Motor neuron (in vitro differentiated cells): Measurements from ENCODE around the gene GAGE12H. TPM values are rescaled to one million over a fixed set of nuclear protein-coding genes. Genes with fewer than 3 reads are reported as not detected.
"Not testable (repeated sequence)": the region's sequence is repeated elsewhere in the genome, so short reads cannot be mapped to it uniquely, and the experiment has no call there.

ENCODE experiments used
- ATAC-seq, 8 experiments: fragments of 200-7000 bp; cut with Tn5 transposase; replicated peaks in 6 of 8; 2 replicates each; pipeline ENCODE4 v1.8.0; 2021; ENCODE audit warnings: mild to moderate bottlenecking in 8 of 8, moderate library complexity in 8 of 8
- H3K27ac ChIP-seq, 2 donors: fragments of 250-450 bp; sonication (Bioruptor Pico); 2 replicates each; pipeline ENCODE4 v1.9.0; 2021; ENCODE audit warnings: antibody characterized with exemption in 2 of 2, mild to moderate bottlenecking in 2 of 2, moderate library complexity in 1 of 2
- H3K4me1 ChIP-seq, 2 donors: fragments of 250-450 bp; sonication (Bioruptor Pico); replicated peaks in 1 of 2; 2 replicates each; pipeline ENCODE4 v1.6.1; 2021; ENCODE audit warnings: antibody characterized with exemption in 2 of 2, mild to moderate bottlenecking in 2 of 2, moderate library complexity in 1 of 2
- H3K4me3 ChIP-seq, 5 donors: fragments of 250-450 bp; sonication (Bioruptor Pico); 2 replicates each; pipeline ENCODE4 v1.9.0; 2021; ENCODE audit warnings: antibody characterized with exemption in 5 of 5, mild to moderate bottlenecking in 5 of 5, moderate library complexity in 4 of 5
- WGBS, 10 experiments: fragments of 450-650 bp; shearing (Covaris generic); methylation state at CpG; one replicate each; pipeline ENCODE4 v1.0.0; 2022; 5-methylcytosine and 5-hydroxymethylcytosine counted together
- in situ Hi-C, 9 experiments: fragments of 400-800 bp; cut with MboI; loops; one replicate each; pipeline ENCODE4 v1.15.0; 2021; ENCODE audit warnings: low sequenced_read_pairs in 9 of 9, low pct_unique_long_range_greater_than_20kb in 2 of 9; ENCODE audit not compliant: unreplicated experiment in 9 of 9
- total RNA-seq, 8 experiments: library from RNA; unstranded; fragments of 300-600 nt; gene quantifications; 2 replicates each; pipeline versions ENCODE4 v1.2.3 to v1.2.4, GENCODE V29; 2022

The GAGE12H gene, protein sequence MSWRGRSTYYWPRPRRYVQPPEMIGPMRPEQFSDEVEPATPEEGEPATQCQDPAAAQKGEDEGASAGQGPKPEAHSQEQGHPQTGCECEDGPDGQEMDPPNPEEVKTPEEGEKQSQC
- not detected for total RNA-seq

DNA sequence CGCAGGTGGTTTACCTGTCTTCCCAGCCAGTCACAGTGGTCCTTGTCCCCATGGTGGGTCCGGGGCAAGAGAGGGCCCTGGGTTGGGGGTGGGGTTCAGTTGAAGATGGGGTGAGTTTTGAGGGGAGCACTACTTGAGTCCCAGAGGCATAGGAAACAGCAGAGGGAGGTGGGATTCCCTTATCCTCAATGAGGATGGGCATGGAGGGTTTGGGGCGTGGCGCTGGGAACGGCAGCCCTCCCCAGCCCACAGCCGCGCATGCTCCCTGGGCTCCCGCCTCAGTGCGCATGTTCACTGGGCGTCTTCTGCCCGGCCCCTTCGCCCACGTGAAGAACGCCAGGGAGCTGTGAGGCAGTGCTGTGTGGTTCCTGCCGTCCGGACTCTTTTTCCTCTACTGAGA, at the start of gene GAGE12H:
GAGE12H (plus strand) TSS at position 301 of the 400 bp plus-strand sequence. CDS start 1,155 bp downstream, outside the sequence.
- ATAC-seq, H3K4me1 ChIP-seq, H3K4me3 ChIP-seq, in situ Hi-C loops, H3K27ac ChIP-seq: not testable (repeated sequence)
- WGBS, 10 experiments, result no CpG with 5 or more reads among the region's 16 CpGs

DNA sequence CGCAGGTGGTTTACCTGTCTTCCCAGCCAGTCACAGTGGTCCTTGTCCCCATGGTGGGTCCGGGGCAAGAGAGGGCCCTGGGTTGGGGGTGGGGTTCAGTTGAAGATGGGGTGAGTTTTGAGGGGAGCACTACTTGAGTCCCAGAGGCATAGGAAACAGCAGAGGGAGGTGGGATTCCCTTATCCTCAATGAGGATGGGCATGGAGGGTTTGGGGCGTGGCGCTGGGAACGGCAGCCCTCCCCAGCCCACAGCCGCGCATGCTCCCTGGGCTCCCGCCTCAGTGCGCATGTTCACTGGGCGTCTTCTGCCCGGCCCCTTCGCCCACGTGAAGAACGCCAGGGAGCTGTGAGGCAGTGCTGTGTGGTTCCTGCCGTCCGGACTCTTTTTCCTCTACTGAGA, 47.9 kb upstream of the GAGE12H start, which contains the start of gene GAGE12C:
GAGE12C (plus strand) TSS at position 301 of the 400 bp plus-strand sequence. CDS start 1,155 bp downstream, outside the sequence.
- ATAC-seq, H3K4me1 ChIP-seq, in situ Hi-C loops, H3K4me3 ChIP-seq, H3K27ac ChIP-seq: not testable (repeated sequence)
- no CpG with 5 or more reads among the region's 16 CpGs for WGBS, 10 experiments

DNA sequence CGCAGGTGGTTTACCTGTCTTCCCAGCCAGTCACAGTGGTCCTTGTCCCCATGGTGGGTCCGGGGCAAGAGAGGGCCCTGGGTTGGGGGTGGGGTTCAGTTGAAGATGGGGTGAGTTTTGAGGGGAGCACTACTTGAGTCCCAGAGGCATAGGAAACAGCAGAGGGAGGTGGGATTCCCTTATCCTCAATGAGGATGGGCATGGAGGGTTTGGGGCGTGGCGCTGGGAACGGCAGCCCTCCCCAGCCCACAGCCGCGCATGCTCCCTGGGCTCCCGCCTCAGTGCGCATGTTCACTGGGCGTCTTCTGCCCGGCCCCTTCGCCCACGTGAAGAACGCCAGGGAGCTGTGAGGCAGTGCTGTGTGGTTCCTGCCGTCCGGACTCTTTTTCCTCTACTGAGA, 38.3 kb upstream of the GAGE12H start, which contains the start of gene GAGE12D:
GAGE12D (plus strand) TSS at position 301 of the 400 bp plus-strand sequence. CDS start 1,155 bp downstream, outside the sequence.
- in situ Hi-C loops, ATAC-seq: not testable (repeated sequence)
- no CpG with 5 or more reads among the region's 16 CpGs for WGBS, 10 experiments

DNA sequence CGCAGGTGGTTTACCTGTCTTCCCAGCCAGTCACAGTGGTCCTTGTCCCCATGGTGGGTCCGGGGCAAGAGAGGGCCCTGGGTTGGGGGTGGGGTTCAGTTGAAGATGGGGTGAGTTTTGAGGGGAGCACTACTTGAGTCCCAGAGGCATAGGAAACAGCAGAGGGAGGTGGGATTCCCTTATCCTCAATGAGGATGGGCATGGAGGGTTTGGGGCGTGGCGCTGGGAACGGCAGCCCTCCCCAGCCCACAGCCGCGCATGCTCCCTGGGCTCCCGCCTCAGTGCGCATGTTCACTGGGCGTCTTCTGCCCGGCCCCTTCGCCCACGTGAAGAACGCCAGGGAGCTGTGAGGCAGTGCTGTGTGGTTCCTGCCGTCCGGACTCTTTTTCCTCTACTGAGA, 28.8 kb upstream of the GAGE12H start, which contains the start of gene GAGE12E:
GAGE12E (plus strand) TSS at position 301 of the 400 bp plus-strand sequence. CDS start 1,155 bp downstream, outside the sequence.
- in situ Hi-C loops, H3K4me1 ChIP-seq, H3K4me3 ChIP-seq, ATAC-seq, H3K27ac ChIP-seq: not testable (repeated sequence)
- no CpG with 5 or more reads among the region's 16 CpGs for WGBS, 10 experiments

More for the DNA sequence above, 38.3 kb upstream of the GAGE12H start, which contains the start of gene GAGE12D:
- not testable (repeated sequence) for H3K27ac ChIP-seq, H3K4me3 ChIP-seq, H3K4me1 ChIP-seq

DNA sequence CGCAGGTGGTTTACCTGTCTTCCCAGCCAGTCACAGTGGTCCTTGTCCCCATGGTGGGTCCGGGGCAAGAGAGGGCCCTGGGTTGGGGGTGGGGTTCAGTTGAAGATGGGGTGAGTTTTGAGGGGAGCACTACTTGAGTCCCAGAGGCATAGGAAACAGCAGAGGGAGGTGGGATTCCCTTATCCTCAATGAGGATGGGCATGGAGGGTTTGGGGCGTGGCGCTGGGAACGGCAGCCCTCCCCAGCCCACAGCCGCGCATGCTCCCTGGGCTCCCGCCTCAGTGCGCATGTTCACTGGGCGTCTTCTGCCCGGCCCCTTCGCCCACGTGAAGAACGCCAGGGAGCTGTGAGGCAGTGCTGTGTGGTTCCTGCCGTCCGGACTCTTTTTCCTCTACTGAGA, 19.2 kb upstream of the GAGE12H start, which contains the start of gene GAGE12F:
GAGE12F (plus strand) TSS at position 301 of the 400 bp plus-strand sequence. CDS start 1,155 bp downstream, outside the sequence.
- H3K4me3 ChIP-seq, ATAC-seq, H3K4me1 ChIP-seq, H3K27ac ChIP-seq, in situ Hi-C loops: not testable (repeated sequence)
- WGBS, 10 experiments, result no CpG with 5 or more reads among the region's 16 CpGs

DNA sequence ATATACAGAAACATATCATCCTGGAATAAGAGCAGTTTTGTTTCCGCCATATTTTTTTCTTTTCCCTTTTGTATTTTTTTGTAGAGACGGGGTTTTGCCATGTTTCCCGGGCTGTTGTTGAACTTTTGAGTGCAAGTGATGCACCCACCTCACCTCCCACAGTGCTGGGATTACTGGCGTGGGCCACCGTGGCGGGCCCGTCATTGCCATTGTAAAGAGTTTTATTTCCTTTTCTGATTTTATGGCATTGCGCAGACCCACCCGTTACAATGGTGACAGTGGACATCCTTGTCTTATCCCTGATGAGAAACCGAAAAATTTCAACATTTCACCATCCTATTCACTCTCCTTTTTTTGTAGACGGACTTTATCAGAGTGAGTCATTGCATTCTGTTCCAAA, 11.0 kb upstream of the GAGE12H start:
- H3K4me1 ChIP-seq, in situ Hi-C loops, H3K27ac ChIP-seq, ATAC-seq, H3K4me3 ChIP-seq: not testable (repeated sequence)
- WGBS, 10 experiments, result no CpG with 5 or more reads among the region's 11 CpGs

DNA sequence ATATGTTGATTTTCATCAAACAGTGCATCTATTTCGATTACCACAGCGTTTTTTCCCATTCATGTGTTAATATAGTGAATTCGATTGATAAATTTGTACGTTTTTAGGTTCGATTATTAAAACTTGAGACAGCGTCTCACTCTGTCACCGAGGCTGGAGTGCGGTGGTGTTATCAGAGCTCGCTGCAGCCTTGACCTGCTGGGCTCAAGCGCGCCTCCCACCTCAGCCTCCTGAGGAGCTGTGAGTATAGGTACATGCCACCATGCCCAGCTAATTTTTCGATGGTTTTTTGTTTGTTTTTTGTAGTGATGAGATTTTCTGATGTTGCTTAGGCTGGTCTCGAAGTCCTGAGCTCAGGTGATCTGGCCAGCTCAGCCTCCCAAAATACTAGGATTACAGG, 10.6 kb upstream of the GAGE12H start:
- H3K4me3 ChIP-seq, H3K27ac ChIP-seq, ATAC-seq, H3K4me1 ChIP-seq, in situ Hi-C loops: not testable (repeated sequence)
- no CpG with 5 or more reads among the region's 13 CpGs for WGBS, 10 experiments

DNA sequence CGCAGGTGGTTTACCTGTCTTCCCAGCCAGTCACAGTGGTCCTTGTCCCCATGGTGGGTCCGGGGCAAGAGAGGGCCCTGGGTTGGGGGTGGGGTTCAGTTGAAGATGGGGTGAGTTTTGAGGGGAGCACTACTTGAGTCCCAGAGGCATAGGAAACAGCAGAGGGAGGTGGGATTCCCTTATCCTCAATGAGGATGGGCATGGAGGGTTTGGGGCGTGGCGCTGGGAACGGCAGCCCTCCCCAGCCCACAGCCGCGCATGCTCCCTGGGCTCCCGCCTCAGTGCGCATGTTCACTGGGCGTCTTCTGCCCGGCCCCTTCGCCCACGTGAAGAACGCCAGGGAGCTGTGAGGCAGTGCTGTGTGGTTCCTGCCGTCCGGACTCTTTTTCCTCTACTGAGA, 9.6 kb upstream of the GAGE12H start, which contains the start of gene GAGE12G:
GAGE12G (plus strand) TSS at position 301 of the 400 bp plus-strand sequence. CDS start 1,155 bp downstream, outside the sequence.
- H3K27ac ChIP-seq, in situ Hi-C loops, H3K4me1 ChIP-seq, ATAC-seq, H3K4me3 ChIP-seq: not testable (repeated sequence)
- no CpG with 5 or more reads among the region's 16 CpGs for WGBS, 10 experiments

DNA sequence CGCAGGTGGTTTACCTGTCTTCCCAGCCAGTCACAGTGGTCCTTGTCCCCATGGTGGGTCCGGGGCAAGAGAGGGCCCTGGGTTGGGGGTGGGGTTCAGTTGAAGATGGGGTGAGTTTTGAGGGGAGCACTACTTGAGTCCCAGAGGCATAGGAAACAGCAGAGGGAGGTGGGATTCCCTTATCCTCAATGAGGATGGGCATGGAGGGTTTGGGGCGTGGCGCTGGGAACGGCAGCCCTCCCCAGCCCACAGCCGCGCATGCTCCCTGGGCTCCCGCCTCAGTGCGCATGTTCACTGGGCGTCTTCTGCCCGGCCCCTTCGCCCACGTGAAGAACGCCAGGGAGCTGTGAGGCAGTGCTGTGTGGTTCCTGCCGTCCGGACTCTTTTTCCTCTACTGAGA, 9.4 kb downstream of the GAGE12H start, which contains the start of gene GAGE2A:
GAGE2A (plus strand) TSS at position 301 of the 400 bp plus-strand sequence. CDS start 1,155 bp downstream, outside the sequence.
- H3K27ac ChIP-seq, ATAC-seq, H3K4me3 ChIP-seq, H3K4me1 ChIP-seq, in situ Hi-C loops: not testable (repeated sequence)
- no CpG with 5 or more reads among the region's 16 CpGs for WGBS, 10 experiments

DNA sequence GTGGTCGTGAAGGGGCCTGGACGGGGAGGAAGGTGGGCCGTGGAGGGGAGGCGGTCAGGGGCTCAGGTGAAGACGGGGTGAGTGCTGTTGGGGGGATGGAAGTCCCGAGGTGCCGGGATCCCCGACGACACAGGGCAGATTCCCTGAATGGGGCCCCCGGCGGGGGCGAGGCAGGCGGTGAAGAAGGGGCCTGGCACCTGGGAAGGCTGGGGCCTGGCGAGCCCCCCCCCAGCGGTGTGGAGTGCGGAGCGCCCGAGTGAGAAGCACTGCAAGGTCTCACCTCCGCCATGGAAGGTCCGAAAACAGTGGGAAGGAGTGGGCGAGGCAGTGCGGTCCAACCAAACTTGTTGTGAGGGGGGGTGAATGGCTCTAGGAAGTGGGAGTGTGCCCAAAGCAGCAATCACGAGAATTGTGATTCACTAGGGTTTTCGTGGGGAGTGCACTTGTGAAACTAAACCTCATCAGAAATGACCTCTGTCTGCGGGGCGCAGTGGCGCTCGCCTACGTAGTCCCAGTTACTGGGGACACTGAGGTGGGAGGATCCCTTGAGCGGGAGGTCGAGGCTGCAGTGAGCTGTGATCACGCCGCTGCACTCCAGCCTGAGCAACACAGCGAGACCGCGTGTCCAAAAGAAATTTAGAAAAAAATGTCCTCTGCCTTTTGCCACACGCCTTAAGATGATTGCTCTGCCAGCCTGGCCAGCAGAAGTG, 10.2 kb downstream of the GAGE12H start:
- H3K4me3 ChIP-seq, H3K4me1 ChIP-seq, ATAC-seq, H3K27ac ChIP-seq, in situ Hi-C loops: not testable (repeated sequence)
- WGBS, 10 experiments, result no CpG with 5 or more reads among the region's 37 CpGs

DNA sequence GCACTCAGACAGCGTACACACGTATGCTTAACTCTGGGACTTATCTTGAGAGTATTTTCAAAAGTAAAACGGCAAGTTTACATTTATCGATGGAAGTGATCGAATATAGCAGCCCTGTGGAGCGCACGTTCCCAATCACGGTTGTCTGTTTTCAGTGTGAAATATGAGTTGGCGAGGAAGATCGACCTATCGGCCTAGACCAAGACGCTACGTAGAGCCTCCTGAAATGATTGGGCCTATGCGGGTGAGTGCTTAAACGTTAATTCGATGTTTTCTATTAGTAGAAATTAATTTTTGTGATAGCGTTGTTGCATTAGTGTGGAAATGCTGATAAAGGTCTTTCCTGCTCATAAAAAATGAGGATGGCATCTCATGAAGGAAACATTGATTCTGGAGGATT, 10.7 kb downstream of the GAGE12H start:
- 91 to 100% methylated on average over 1 to 7 of the region's 17 CpGs; no CpG with 5 or more reads in 8 of the 10 experiments for WGBS, 10 experiments
- ATAC-seq, H3K27ac ChIP-seq, H3K4me3 ChIP-seq, H3K4me1 ChIP-seq, in situ Hi-C loops: not testable (repeated sequence)

DNA sequence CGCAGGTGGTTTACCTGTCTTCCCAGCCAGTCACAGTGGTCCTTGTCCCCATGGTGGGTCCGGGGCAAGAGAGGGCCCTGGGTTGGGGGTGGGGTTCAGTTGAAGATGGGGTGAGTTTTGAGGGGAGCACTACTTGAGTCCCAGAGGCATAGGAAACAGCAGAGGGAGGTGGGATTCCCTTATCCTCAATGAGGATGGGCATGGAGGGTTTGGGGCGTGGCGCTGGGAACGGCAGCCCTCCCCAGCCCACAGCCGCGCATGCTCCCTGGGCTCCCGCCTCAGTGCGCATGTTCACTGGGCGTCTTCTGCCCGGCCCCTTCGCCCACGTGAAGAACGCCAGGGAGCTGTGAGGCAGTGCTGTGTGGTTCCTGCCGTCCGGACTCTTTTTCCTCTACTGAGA, 19.0 kb downstream of the GAGE12H start, which contains the start of gene GAGE1:
GAGE1 (plus strand) TSS at position 301 of the 400 bp plus-strand sequence. CDS start 1,155 bp downstream, outside the sequence.
- H3K4me3 ChIP-seq, in situ Hi-C loops, H3K4me1 ChIP-seq, ATAC-seq, H3K27ac ChIP-seq: not testable (repeated sequence)
- WGBS, 10 experiments, result no CpG with 5 or more reads among the region's 16 CpGs

DNA sequence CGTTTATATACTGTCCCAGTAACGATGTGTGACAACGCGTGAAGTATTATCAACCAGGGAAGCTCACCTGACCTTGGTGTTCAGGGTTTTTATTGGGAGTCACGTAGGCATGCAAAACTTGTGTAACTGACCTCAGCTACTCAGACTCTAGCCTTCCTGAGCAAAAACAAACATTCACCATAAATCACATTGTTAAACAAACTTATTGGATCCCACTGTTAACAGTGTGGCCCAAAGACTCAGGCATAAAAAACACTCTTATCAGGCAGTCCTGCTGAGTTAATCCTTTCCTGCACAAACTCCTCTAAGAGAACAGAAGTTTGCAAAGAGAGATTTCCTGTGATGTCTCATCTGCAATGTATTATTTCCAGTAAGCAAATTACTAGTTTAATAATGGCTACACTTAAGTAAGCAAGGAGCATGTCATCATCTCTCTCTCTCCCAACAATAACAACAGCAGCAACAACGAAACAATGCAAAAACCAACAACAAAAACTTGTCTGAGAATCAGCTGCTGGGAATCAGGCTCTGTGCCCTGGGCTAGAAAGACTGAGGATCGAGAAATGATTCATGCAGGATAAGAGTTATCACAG, 31.1 kb downstream of the GAGE12H start:
- Histone ChIP-seq H3K4me1 (no peaks in the 10 kb centered on the region), H3K27ac (no peak overlapping the region), H3K4me3 (no peak overlapping the region)
- in situ Hi-C loops, result no loop called here
- ATAC-seq, result no peak
- 7 to 80% (median 51%) methylated on average over 1 to 7 of the region's 7 CpGs; no CpG with 5 or more reads in 7 of the 10 experiments for WGBS, 10 experiments
